GM12872 (cell line): Measurements from ENCODE around the gene CSRP1.

Experiments
- CTCF ChIP-seq: IDR thresholded peaks from 3 replicates; pipeline ENCODE4 v1.5.1; 2011; ENCODE audit warnings: low read depth, mild to moderate bottlenecking, low read length, moderate library complexity; ENCODE audit not compliant: insufficient read depth

CSRP1 gene

GRCh38 chr1:201445310-201445709 lies 61.6 kb downstream of the CSRP1 start:
- TF ChIP-seq CTCF: no peak

- no peak for TF ChIP-seq CTCF
Observed at GRCh38 chr1:201444792-201445191, 62.1 kb downstream of the CSRP1 start.

GRCh38 chr1:201443747-201444146 lies 63.2 kb downstream of the CSRP1 start:
- TF ChIP-seq CTCF: no peak

GRCh38 chr1:201436969-201437368 lies 70.0 kb downstream of the CSRP1 start:
- no peak for TF ChIP-seq CTCF

- peak; percentile 17; the same call in 1 of the 3 replicates for TF ChIP-seq CTCF
Observed at GRCh38 chr1:201436393-201436792, 70.5 kb downstream of the CSRP1 start.

- no peak for TF ChIP-seq CTCF
Observed at GRCh38 chr1:201434266-201434665, 72.7 kb downstream of the CSRP1 start.

GRCh38 chr1:201433609-201434008 lies 73.3 kb downstream of the CSRP1 start:
- no peak for TF ChIP-seq CTCF
